ENCODE measurements around the gene TLCD3A.
"Not testable (repeated sequence)": the region's sequence is repeated elsewhere in the genome, so short reads cannot be mapped to it uniquely, and the experiment has no call there.

The TLCD3A gene

DNA sequence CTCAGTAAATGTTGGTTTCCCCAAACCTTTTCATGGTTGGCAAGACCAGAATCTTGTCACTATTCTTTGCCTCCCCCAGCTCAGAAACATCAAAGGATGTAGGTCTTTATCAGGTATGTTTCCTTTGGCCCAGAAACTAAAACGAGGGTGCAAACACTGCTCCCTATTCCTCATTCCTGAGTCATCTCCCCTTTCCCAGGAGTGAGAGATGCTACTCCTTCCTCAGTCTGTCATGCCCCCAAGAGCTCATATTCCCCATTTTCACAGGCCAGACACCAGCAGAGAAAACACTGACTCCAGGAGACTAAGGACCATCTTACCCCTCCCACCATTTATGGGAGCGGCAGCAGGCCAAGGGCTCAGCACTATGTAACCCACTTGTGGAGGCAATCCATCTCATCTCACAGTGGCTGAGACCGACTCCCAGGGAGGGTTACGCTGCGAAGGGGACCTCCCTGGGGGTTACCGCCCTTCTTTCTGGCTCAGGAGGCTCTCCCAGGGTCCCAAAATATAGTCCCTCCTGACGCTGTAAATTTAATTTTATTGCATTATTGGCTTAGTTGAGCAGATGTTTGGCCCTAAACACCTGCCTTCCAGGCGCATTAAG is 18.1 kb downstream of the TLCD3A start:
- no peak for DNase-seq

GRCh38 chr17:751269-752001 is 19.0 kb downstream of the TLCD3A start:
- no peak for DNase-seq

GRCh38 chr17:752002-752619 is 19.7 kb downstream of the TLCD3A start, which contains the start of gene GEMIN4:
TSS of gene GEMIN4 (minus strand) at chr17:752264. CDS start at chr17:752142, 122 bp downstream.
- DNase-seq, result no peak

DNA sequence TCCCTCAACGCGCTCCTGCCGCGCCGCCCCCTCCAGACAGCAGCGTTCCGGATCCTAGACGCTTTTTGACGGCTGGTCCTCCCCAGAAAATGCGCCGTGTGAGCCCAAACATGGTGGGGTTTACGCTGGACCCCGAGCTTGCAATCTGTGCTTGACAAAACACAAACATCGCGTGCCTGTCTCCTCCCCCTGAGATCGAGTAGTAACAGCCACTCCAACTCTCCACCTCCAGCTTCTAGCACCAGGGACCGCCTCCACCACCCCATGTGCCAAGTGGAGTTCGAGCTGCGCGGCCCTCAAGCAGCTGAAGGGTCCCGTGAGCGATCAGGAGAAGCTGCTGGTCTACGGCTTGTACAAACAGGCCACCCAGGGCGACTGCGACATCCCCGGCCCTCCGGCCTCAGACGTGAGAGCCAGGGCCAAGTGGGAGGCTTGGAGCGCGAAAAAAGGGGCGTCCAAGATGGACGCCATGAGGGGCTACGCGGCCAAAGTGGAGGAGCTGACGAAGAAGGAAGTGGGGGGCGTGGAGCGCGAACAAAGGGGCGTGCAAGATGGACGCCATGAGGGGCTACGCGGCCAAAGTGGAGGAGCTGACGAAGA is 20.3 kb downstream of the TLCD3A start:
- no peak for DNase-seq

GRCh38 chr17:753418-753817 is 21.0 kb downstream of the TLCD3A start:
- no peak for DNase-seq

DNA sequence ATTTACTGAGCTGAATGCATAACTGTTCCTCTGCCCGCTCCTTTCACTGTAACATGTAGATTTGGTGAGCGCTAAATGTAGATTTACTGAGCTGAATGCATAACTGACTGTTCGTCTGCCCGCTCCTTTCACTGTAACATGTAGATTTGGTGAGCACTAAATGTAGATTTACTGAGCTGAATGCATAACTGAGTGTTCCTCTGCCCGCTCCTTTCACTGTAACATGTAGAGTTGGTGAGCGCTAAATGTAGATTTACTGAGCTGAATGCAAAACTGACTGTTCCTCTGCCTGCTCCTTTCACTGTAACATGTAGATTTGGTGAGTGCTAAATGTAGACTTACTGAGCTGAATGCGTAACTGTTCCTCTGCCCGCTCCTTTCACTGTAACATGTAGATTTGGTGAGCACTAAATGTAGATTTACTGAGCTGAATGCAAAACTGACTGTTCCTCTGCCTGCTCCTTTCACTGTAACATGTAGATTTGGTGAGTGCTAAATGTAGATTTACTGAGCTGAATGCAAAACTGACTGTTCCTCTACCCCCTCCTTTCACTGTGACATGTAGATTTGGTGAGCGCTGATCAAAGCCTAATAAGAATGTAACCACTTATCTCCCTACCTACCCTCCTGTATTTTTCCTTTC is 23.0 kb downstream of the TLCD3A start:
- DNase-seq, result not testable (repeated sequence)

DNA sequence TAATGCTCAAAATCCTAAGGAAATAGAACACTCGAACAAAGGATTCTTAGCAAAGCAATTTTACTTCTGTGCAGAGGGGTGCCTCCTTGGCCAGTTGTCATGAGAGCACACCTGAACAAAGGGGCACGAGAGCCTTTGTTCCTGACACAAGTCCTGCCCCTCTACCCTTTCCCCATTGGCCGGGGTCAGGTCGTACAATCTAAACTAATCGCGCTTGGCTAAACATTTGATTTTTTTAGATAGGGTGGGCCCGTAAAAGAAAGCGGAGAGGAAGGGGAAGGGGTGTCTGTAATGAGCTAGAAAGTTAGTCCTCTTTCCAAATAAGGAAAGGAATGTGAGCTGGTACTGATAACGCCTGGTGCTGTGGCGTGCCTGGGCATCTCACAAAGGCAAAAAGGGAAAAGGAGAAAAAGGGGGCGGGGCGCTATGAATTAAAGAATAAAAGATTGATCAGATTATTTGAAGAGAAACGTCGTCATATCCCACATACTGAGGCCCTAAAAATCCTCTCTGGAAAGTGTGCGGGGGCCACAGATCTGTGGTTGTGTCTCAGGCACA is 23.7 kb downstream of the TLCD3A start:
- DNase-seq, result not testable (repeated sequence)

GRCh38 chr17:759964-760363 is 27.6 kb downstream of the TLCD3A start:
- no peak for DNase-seq

DNA sequence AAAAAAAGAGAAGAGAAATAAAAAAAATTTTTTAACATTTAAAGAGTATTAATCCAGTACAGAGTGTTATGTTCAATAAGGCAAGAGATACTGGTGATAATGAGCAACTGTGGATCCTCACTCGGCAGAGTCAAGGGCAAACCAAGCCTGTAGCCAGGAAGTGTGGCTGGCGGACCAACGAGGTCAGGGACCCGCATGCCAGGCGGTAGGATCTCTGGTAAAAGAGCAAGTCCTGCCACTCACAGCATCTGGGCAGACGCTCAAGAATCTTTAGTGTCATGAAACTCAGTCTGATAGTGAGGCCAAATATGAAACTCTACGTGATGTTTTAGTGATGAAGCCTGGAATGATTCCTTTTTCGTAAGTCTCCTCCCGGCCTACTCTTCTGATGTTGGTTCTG is 28.0 kb downstream of the TLCD3A start:
- DNase-seq, result no peak

- no peak for DNase-seq
Observed at GRCh38 chr17:767076-767475, 34.7 kb downstream of the TLCD3A start.

- no peak for DNase-seq
Observed at GRCh38 chr17:773016-773415, 40.6 kb downstream of the TLCD3A start.

- no peak for DNase-seq
Observed at GRCh38 chr17:773467-774312, 41.3 kb downstream of the TLCD3A start.

GRCh38 chr17:774313-774584 is 41.9 kb downstream of the TLCD3A start:
- DNase-seq, result no peak

DNA sequence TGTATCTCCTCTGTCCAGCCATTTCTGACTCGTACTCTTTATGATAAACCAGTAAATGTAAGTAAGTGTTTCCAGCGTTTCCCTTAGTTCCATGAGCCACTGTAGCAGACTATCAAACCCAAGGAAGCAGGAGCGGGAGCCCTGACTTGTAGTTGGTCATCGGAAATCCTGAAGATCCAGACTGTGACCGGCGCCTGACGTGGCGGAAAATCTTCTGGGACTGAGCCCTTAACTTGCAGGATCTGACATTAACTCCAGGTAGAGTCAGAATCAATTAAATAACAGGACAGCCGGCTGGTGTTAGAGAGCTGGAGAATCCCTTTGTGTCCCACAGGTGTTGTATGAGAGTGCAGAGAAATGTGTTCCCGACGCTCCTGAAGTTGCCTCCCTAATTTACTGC is 45.7 kb downstream of the TLCD3A start:
- no peak for DNase-seq

DNA sequence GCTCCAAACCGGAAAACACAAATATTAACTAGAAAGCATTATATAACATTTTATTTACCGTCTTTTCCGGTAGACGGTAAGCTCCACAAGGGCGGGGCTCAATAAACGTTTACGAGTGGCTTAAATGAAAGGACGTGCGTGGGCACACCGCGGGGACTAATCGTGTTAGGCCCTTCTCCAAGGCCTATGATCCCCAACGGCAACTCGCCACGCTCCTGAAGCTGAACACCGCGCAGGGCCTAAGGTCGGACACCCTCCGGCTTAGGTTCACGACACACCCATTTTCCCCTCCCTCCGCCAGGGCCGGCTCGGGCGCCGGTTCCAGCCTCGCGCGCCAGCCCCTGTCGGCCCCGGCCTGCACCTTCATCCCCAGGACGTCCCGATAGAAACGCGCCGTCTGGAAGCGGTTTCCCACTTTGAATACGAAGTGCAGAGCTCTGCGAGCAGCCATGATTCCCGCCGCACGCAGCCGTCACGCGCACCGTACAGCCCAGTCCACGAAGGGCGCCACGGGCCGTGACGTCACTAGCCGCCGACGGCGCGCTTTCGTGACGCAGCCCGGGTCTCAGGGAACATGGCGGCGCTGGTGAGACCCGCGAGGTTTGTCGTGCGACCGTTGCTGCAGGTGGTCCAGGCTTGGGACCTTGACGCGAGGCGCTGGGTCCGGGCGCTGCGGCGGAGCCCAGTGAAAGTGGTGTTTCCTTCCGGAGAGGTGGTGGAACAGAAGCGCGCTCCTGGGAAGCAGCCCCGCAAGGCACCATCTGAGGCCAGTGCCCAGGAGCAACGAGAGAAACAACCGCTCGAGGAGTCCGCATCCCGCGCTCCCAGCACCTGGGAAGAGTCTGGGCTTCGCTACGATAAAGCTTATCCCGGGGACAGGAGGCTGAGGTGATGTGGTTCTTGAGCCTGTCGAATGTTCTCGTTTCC is 49.7 kb downstream of the TLCD3A start, which contains the start of the genes GLOD4 and MRM3:
Gene GLOD4 (minus strand): TSS at position 476 of the 927 bp plus-strand sequence. CDS start 25 bp downstream, at position 451.
Gene MRM3 (plus strand): TSS at position 549 of the 927 bp plus-strand sequence. CDS start 26 bp downstream, at position 575.
- DNase-seq, result peak; percentile 37

GRCh38 chr17:784143-784542 is 51.7 kb downstream of the TLCD3A start:
- no peak for DNase-seq

DNA sequence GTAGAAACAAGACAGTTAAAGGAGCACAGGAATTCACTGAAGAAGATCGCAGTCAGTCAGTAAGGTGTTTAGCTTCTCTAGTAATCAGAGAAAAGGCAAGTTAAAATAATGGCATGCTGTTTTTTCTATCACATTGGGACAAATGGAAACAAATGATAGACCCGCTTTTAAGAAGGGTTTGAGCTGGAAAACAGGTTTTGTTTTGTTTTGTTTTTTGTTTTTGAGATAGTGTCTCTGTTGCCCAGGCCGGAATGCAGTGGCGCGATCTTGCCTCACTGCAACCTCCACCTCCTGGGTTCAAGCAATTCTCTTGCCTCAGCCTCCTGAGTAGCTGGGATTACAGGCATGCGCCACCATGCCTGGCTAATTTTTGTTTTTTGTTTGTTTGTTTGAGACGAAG is 53.5 kb downstream of the TLCD3A start:
- not testable (repeated sequence) for DNase-seq

- DNase-seq, result no peak
Observed at GRCh38 chr17:787641-788221, 55.3 kb downstream of the TLCD3A start.

DNA sequence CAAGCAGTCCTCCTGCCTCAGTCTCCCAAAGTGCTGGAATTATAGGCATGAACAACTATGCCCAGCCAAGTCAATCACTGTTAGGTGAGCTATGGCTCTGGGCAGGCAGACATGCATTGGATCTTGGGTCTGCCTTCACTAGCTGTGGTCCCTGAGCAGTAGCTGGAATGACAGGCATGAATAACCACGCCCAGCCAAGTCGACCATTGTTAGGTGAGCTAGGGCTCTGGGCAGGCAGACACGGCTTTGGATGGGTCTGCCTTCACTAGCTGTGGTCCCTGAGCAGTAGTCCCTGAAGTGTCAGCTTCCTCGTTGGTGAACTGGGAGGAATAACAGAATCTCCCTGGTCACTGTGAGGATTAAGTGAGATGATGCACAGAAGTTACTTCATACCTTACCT is 56.2 kb downstream of the TLCD3A start:
- no peak for DNase-seq

GRCh38 chr17:789160-789840 is 56.9 kb downstream of the TLCD3A start:
- no peak for DNase-seq
